Left cardiac atrium (tissue), 4 donors: Measurements from ENCODE around the gene ADAMTS3. TPM values are rescaled to one million over a fixed set of nuclear protein-coding genes. Genes with fewer than 3 reads are reported as not detected.

Experiments
- ATAC-seq, 2 donors: fragments of 200-7000 bp; cut with Tn5 transposase; one replicate each; pipeline ENCODE4 v1.9.1; 2020; ENCODE audit warnings: mild to moderate bottlenecking in 2 of 2, moderate library complexity in 2 of 2
- DNase-seq: peaks from one replicate; pipeline ENCODE4 v3.0.0-alpha.2; 2020
- intact Hi-C, 2 donors: fragments of 100-400 bp; cut with DNase I; formaldehyde crosslinking; loops; one replicate each; pipeline versions ENCODE4 v1.14.1 to v1.15.1; 2022 to 2023
- total RNA-seq, 2 donors: library from RNA; stranded (reverse); fragmentation: NEBNext Ultra II Directional; extraction: Animal tissue kit (Norgen Biotek cat#: 25700); gene quantifications; one replicate each; pipeline ENCODE4 v1.2.1, GENCODE V29; 2021
- donor health status: DM: no; HTN: yes; CAD: no.
- donor health status: DM: no; HTN: yes; CAD: no; lungs with severe emphysema.
- donor health status: DM: yes; HTN: yes; CAD: no.
- donor health status: Dilated cardiomyopathy.

Gene ADAMTS3
- total RNA-seq, 2 donors from 2014 or later: 1.2 to 1.7 TPM

DNA sequence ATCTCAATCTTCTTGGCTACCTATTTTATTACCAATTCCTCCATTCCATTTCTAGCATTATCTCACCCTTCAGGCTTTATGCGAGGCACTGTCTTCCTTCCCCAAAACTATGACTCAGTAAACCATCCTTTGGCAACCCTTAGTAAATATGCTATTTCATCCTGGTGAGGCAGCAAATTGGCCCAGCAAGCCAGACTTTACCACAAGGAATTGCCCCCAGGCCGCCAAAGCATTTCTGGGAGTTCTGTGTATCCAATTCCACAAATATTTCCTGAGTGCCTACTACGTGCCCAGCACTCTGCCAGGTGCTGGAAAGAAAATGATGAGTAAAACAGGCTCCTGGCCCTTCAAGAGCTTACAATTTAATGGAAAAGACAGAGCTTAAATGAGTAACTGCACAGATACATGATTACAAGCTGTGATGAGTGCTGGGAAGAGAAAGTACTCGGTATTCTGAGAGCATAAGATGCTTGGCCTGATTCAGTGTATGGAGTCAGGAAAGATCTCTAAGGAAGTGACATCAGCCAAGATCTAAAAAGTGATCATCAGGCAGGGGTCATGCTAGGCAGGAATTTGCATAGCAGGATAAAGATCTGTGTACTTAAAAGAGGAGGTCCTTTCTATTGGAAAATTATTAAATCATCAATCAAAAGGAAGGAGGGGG is 193.8 kb downstream of the ADAMTS3 start:
- intact Hi-C loops: no loop called here
- DNase-seq (no peak), ATAC-seq (peak in 1 of 2 donors; percentile 79)

GRCh38 chr4:72374159-72374558 is 194.9 kb downstream of the ADAMTS3 start:
- peak in 1 of 2 donors; percentile 56 for ATAC-seq
- DNase-seq: no peak
- intact Hi-C loops: no loop called here

DNA sequence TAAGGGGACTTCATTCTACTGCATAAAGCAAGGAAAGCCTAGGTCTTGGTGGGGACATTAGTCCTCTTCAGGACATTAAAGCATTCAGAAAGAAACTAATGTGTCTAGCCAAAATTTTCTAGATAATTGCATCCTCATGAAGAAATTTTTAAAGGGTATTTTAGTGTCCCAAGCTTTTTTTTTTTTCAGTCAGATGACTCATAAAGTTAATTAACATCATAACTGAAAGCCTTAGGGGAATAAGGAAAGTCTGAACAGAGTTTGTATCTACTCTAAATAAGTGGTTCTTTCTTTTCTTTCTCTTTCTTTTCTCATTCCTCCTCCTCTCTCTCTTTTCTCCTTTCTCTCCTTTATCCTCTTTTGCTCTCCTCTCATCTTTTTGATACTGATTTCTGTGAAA is 202.4 kb downstream of the ADAMTS3 start:
- intact Hi-C loops: no loop called here
- no peak for DNase-seq
- ATAC-seq: no peak

GRCh38 chr4:72365981-72366380 is 203.0 kb downstream of the ADAMTS3 start:
- ATAC-seq: no peak
- intact Hi-C loops: no loop called here
- DNase-seq: no peak

- no peak for ATAC-seq
- intact Hi-C loops: no loop called here
- DNase-seq: no peak
These were observed 204.0 kb downstream of the ADAMTS3 start for GRCh38 chr4:72365016-72365415.

- DNase-seq (no peak), ATAC-seq (no peak)
- intact Hi-C loops: no loop called here
These were observed 208.9 kb downstream of the ADAMTS3 start for GRCh38 chr4:72360075-72360474.

DNA sequence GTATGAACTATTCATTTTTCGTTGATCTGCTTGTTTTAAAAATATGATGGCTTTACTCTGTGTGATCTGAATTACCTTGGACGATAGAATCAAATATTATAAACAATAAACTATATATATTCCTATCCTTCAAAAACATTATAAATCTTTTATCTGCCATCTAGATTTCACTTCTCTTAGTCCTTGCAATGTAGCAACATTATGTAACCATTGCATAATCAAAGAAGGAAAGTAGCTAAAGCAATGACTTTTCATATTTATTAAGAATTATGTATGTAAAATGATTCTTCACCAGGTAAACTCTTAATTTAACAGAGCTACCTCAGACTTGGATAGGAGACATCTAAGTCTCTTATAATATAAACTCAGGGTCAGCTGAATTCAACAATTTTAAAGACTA is 210.5 kb downstream of the ADAMTS3 start:
- DNase-seq (no peak), ATAC-seq (no peak)
- intact Hi-C loops: no loop called here

DNA sequence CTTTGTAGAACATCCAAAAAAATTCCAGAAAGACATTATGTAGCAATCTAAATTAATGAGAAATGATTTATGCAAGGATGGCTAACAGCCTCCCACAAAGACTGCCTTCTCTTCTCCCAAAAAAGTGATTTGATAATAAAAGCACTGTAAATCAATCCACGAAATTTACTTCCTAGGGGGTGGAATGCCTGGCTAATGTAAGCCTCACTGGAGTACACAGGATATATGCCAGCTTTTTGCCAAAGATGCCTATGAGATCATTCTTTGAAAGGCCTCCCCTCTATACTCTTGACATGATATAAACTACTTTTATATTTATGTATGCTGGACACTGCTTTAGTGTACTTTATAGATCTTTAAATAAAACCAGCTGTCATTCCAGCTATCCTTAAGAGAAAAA is 211.1 kb downstream of the ADAMTS3 start:
- intact Hi-C loops: no loop called here
- ATAC-seq (no peak), DNase-seq (no peak)

- ATAC-seq: peak in 1 of 2 donors; percentile 41
- DNase-seq: no peak
- intact Hi-C loops: no loop called here
These were observed 216.3 kb downstream of the ADAMTS3 start for GRCh38 chr4:72352711-72353110.

GRCh38 chr4:72351521-72351920 is 217.5 kb downstream of the ADAMTS3 start:
- DNase-seq (no peak), ATAC-seq (no peak)
- intact Hi-C loops: no loop called here

- ATAC-seq (no peak), DNase-seq (no peak)
- intact Hi-C loops: no loop called here
These were observed 220.3 kb downstream of the ADAMTS3 start for GRCh38 chr4:72348701-72349100.

- no peak for ATAC-seq
- DNase-seq: no peak
- intact Hi-C loops: no loop called here
These were observed 224.6 kb downstream of the ADAMTS3 start for GRCh38 chr4:72344418-72344817.

- DNase-seq: no peak
- no peak for ATAC-seq
- intact Hi-C loops: no loop called here
These were observed 227.6 kb downstream of the ADAMTS3 start for GRCh38 chr4:72341432-72341820.

- intact Hi-C loops: no loop called here
- ATAC-seq: no peak
These were observed 228.1 kb downstream of the ADAMTS3 start for GRCh38 chr4:72340803-72341431.

GRCh38 chr4:72338060-72338459 is 231.0 kb downstream of the ADAMTS3 start:
- intact Hi-C loops: no loop called here
- ATAC-seq (no peak), DNase-seq (no peak)

More at GRCh38 chr4:72340803-72341431, 228.1 kb downstream of the ADAMTS3 start:
- no peak for DNase-seq

DNA sequence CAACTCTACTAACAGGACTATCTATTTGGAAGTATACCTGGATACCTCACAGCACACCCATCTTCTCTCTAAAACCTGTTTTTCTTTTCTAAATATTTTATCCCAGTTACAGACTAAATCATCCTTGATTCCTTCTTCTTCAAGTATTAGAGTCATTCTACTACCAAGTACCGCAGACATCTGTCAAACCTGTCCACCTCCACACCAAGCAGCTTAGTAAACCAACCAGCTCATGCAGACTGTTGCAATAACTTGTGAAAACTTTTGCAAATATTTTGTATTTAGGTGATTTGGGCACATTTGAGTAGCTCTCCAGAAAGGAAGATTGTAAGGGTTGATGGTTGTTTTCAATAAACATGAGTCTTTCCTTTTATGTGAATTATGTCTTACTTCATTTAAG is 238.6 kb downstream of the ADAMTS3 start:
- ATAC-seq (no peak), DNase-seq (no peak)
- intact Hi-C loops: no loop called here

- ATAC-seq (no peak), DNase-seq (no peak)
- intact Hi-C loops: loop anchor here (5.0 kb wide), 2 partner anchors 140 to 695 kb away; no protein-coding TSS in a partner anchor
These were observed 242.1 kb downstream of the ADAMTS3 start for GRCh38 chr4:72326692-72327632.

GRCh38 chr4:72325215-72325614 is 243.8 kb downstream of the ADAMTS3 start:
- DNase-seq (no peak), ATAC-seq (no peak)
- intact Hi-C loops: loop anchor here (2.0 to 5.0 kb wide), 3 partner anchors 142 to 697 kb away; no protein-coding TSS in a partner anchor

- intact Hi-C loops: no loop called here
- DNase-seq: no peak
- ATAC-seq: no peak
These were observed 245.8 kb downstream of the ADAMTS3 start for GRCh38 chr4:72323227-72323626.
